GM18507 (cell line): ENCODE data around the gene SPTLC1.

Experiments used
- DNase-seq: peaks from one replicate; pipeline ENCODE4 v3.0.0; 2011; ENCODE audit warnings: low read depth; ENCODE audit not compliant: insufficient read length; ENCODE audit errors: extremely low spot score
- FAIRE-seq: peaks from 2 replicates; lab custom pipeline; 2011; peaks lifted over from hg19 to GRCh38; lab: Jason Lieb, UNC

The SPTLC1 gene

GRCh38 chr9:92100237-92100911, 14.8 kb downstream of the SPTLC1 start:
- FAIRE-seq (no peak), DNase-seq (no peak)

DNA sequence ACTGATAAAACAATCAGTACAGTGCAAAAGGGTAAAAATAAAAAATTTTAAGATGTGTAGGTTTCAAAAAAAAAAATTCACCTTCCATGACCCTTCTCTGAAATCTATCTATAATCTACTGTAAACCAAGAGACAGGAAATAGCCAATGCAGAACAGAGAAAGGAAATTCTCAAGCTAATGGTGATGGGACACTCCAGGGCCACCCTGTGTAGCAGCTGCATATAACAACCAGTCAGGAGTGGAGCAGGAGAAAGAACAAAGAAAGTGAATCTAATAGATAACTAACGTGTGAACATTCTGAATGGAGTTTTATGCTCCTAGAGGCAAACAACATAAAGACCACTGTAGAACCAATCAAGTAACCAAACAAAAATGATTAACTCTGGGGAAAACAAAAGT, 16.6 kb downstream of the SPTLC1 start:
- FAIRE-seq (no peak), DNase-seq (no peak)

- no peak for FAIRE-seq
Measured at GRCh38 chr9:92097997-92098482, 17.2 kb downstream of the SPTLC1 start.

DNA sequence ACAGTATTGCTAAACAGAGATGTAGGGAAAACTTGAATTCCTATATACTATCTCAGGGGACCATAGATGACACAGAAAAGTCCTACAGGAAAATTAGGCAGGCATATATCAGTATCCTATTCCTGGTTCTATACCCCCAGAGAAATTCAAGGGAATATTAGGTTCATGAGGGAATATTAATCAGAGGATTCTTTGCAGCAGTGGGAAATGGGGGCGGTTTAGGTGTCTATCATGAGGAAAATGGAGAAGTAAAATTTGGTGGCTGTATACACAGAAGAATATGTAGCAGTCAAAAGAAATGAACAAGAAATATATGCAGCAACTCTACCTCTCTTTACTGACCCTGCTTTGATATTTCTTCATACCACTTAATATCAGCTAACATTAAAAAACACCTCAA, 20.0 kb downstream of the SPTLC1 start:
- DNase-seq = no peak
- no peak for FAIRE-seq

More at GRCh38 chr9:92097997-92098482, 17.2 kb downstream of the SPTLC1 start:
- DNase-seq = no peak

DNA sequence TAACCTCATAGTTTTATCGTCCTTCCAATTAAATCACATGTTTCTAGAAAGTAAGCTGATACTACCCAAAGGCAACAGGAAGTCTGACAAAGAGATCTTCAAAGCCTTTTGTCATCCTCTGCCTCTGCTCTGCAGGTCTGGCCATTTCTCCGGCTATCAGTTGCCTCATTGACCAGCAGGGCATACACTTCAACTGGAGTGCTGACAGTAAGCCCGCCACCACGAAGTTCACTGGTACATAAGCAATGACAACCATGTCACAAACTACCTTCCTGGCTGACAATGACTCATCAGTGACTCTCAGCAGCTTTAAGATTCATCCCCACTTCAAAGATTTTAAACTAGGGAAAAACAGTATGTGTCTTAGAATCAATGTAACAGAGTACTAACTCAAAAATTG, 20.6 kb downstream of the SPTLC1 start:
- FAIRE-seq (no peak), DNase-seq (no peak)

- FAIRE-seq (no peak), DNase-seq (no peak)
Measured at GRCh38 chr9:92077888-92078287, 37.3 kb downstream of the SPTLC1 start.

GRCh38 chr9:92071634-92072033, 43.6 kb downstream of the SPTLC1 start:
- FAIRE-seq = no peak
- no peak for DNase-seq

DNA sequence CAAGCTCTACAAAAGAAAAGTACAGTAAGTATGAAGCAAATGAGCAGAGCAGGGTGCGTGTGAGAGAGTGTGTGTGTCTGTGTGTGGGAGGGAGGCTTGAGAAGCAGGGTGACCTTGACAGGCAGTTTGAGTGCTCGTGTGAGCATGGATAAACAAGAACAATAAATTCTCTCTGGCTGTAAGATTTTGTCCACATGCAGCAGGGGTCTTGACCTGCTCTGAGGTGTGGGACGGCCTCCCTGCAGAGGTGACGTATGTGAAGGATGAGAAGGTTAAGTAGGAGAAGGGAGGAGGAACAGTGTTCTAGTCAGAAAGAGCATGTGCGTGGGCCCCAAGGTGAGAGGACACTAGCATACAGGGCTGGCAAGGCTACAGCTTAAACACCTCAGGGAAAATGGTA, 49.0 kb downstream of the SPTLC1 start:
- FAIRE-seq (no peak), DNase-seq (no peak)

DNA sequence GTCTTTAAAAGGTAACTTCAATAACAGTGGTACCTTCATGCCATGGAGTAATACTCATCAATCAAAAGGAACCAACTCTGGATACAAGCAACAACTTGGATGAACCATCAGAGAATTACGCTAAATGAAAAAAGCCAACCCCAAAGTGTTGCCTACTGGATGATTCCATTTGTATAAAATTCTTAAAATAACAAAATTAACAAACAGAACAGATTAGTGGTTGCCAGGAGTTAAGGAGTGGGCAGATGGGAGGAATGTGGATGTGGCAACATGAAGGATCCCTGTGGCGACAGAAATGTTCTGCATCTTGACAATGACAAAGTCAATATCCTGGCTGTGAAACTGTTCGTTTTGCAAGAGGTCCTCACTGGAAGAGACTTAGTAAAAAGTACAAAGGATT, 50.5 kb downstream of the SPTLC1 start:
- no peak for DNase-seq
- FAIRE-seq = no peak

DNA sequence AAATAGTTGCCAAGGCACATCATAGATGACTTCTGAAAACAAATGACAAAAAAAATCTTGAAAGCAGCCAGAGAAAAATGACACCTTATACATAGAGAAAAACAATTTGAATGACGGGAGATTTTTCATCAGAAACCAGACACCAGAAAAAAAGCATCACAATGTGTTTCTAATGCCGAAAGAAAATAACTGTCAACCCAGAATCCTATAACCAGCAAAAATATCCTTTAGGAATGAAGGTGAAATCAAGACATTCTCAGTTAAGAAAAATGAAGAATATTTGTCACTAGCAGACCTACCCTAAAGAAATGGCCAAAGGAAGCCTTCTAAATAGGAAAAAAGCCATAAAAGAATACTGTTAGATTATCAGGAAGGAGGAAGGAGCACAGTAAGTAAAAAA, 54.0 kb downstream of the SPTLC1 start:
- FAIRE-seq = peak; percentile 15

GRCh38 chr9:92059661-92060060, 55.6 kb downstream of the SPTLC1 start:
- no peak for FAIRE-seq
- no peak for DNase-seq

More for the DNA sequence above, 54.0 kb downstream of the SPTLC1 start:
- DNase-seq = no peak

GRCh38 chr9:92058723-92059444, 56.3 kb downstream of the SPTLC1 start:
- no peak for FAIRE-seq

DNA sequence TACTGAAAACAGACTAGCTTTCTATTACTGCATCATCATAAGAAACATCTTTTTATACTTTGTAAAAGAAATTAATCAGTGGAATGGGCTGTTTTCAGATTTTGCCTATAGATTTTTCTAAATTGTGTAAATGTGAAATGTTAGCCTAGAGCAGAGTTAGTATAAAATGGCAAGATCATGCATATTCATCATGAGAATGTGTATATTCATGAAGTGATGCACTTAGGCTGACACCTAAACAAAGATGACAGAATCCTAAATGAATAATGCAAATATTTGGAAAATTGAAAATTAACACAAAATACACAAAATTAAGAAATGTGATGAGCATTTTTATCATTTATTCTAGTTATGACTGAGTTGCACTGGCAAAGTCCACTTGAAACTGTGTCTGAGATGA, 57.2 kb downstream of the SPTLC1 start:
- FAIRE-seq (no peak), DNase-seq (no peak)

More at GRCh38 chr9:92058723-92059444, 56.3 kb downstream of the SPTLC1 start:
- no peak for DNase-seq

- FAIRE-seq (no peak), DNase-seq (no peak)
Measured at GRCh38 chr9:92057226-92057625, 58.0 kb downstream of the SPTLC1 start.

DNA sequence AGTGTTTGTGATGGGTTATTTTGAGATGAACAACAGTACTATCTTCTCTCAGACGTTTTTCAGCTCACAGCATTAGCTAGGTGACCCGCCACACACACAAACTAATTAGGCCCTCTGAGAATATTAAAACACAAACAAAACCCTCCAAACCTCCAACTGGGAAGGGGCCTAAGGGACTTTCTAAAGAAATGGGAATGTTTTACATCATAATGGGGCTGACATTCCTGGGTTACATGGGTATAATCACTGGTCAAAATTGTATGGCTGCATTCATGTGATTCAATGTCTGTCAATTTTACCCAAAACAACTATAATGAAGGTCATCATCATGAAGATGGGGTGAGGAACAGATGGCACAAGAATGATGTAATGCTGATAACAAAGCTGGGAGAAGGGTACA, 59.6 kb downstream of the SPTLC1 start:
- FAIRE-seq = no peak
- no peak for DNase-seq

GRCh38 chr9:92048924-92049625, 66.1 kb downstream of the SPTLC1 start:
- DNase-seq (no peak), FAIRE-seq (no peak)

GRCh38 chr9:92047500-92047899, 67.7 kb downstream of the SPTLC1 start:
- FAIRE-seq = no peak

GRCh38 chr9:92046676-92047075, 68.5 kb downstream of the SPTLC1 start:
- FAIRE-seq (no peak), DNase-seq (no peak)

More at GRCh38 chr9:92047500-92047899, 67.7 kb downstream of the SPTLC1 start:
- no peak for DNase-seq

GRCh38 chr9:92044936-92045335, 70.3 kb downstream of the SPTLC1 start:
- DNase-seq (no peak), FAIRE-seq (no peak)

DNA sequence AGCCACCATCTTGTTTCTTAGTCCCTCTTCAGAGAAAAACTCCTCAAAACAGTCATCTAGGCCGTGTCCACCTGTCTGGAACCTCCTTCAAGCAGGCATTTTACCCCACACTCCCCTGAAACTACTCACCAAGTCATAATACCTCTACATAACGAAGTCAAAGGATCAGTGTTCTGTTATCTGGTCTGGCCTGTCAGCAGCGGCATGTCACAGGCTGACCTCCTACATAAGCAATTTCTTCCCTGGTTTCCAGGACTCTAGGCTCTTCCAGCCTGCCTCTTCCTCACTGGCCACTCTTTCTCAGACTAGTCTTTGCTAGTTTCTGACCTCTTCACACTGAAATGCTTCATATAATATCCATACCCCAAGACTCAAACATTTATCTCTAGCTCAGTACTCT, 72.2 kb downstream of the SPTLC1 start:
- no peak for DNase-seq
- no peak for FAIRE-seq
